ENCODE measurements around the gene CTNND2. TPM values are rescaled to one million over a fixed set of nuclear protein-coding genes. Genes with fewer than 3 reads are reported as not detected.

CTNND2 gene
- total RNA-seq, 1 donor from 2014 or later: 40.0 TPM

GRCh38 chr5:11509793-11510192, 394.5 kb downstream of the CTNND2 start:
- H3K9me3 Mint-ChIP-seq: no peaks in the 10 kb centered on the region
- H3K4me3 Mint-ChIP-seq: no peak overlapping the region
- TF ChIP-seq, protein P1, sequence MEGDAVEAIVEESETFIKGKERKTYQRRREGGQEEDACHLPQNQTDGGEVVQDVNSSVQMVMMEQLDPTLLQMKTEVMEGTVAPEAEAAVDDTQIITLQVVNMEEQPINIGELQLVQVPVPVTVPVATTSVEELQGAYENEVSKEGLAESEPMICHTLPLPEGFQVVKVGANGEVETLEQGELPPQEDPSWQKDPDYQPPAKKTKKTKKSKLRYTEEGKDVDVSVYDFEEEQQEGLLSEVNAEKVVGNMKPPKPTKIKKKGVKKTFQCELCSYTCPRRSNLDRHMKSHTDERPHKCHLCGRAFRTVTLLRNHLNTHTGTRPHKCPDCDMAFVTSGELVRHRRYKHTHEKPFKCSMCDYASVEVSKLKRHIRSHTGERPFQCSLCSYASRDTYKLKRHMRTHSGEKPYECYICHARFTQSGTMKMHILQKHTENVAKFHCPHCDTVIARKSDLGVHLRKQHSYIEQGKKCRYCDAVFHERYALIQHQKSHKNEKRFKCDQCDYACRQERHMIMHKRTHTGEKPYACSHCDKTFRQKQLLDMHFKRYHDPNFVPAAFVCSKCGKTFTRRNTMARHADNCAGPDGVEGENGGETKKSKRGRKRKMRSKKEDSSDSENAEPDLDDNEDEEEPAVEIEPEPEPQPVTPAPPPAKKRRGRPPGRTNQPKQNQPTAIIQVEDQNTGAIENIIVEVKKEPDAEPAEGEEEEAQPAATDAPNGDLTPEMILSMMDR (conservative IDR thresholded peaks at IDR 0.05): no peak
- H3K36me3 Mint-ChIP-seq (ENCODE audit: low read depth): no peaks in the 10 kb centered on the region
- H3K4me1 Mint-ChIP-seq: peaks cover 30% of the 10 kb centered on the region
- H3K27ac Mint-ChIP-seq (ENCODE audit: unreplicated experiment): no peak overlapping the region
- DNase-seq (ENCODE audit: low read depth, low spot score): no peak
- no peaks in the 10 kb centered on the region for H3K27me3 Mint-ChIP-seq (ENCODE audit: low read depth)

- no peaks in the 10 kb centered on the region for H3K27me3 Mint-ChIP-seq (ENCODE audit: low read depth)
- TF ChIP-seq, protein P1 (conservative IDR thresholded peaks at IDR 0.05): no peak
- no peak overlapping the region for H3K27ac Mint-ChIP-seq (ENCODE audit: unreplicated experiment)
- H3K36me3 Mint-ChIP-seq (ENCODE audit: low read depth): peaks cover 2% of the 10 kb centered on the region
- peaks cover 31% of the 10 kb centered on the region for H3K4me1 Mint-ChIP-seq
- no peaks in the 10 kb centered on the region for H3K9me3 Mint-ChIP-seq
- DNase-seq (ENCODE audit: low read depth, low spot score): no peak
- no peak overlapping the region for H3K4me3 Mint-ChIP-seq
Observed at GRCh38 chr5:11507156-11507910, 396.9 kb downstream of the CTNND2 start.

GRCh38 chr5:11504886-11505193, 399.4 kb downstream of the CTNND2 start:
- Mint-ChIP-seq H3K9me3 (no peaks in the 10 kb centered on the region), H3K27ac (ENCODE audit: unreplicated experiment) (no peak overlapping the region), H3K4me1 (peaks cover 22% of the 10 kb centered on the region), H3K36me3 (ENCODE audit: low read depth) (peaks cover 2% of the 10 kb centered on the region), H3K27me3 (ENCODE audit: low read depth) (no peaks in the 10 kb centered on the region), H3K4me3 (no peak overlapping the region)
- TF ChIP-seq, protein P1 (conservative IDR thresholded peaks at IDR 0.05): no peak
- no peak for DNase-seq (ENCODE audit: low read depth, low spot score)

DNA sequence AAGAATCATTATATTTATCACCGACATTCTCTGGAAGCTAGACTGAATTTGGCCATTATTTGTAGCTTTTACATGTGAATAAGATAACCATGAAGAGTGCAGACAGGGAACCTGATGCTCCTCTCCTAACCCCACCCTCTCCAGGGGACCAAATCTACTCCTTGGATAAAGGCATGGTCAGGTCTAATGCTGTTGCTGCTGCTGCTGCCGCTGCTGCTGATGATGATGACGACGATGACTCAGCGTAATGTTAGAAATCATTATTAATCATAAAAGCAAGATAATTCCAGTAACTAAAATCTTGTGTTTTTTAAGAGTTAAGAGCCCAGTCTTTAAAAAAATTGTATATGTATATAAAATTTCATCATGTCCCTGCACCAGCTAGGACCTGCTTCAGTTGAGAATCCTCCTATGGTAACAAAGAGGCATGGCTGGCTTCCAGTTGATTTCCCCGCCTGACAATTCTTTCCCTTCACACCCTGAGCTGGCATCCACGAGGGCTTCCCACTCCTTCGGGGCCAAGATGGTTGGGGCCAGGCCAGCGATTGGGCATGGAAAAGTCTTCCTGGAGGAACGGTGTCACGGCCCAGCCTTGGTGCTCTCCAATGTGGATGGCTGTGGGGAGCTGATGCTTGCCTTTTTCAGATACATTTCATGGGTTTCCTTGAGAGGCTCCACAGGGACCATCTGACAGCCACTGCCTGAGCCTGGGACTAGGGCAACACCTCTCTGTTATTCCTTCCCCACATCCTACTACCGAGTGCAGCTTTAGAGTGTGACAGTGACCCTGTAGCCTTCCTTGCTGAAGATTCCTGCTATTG, 400.0 kb downstream of the CTNND2 start:
- TF ChIP-seq, protein P1 (conservative IDR thresholded peaks at IDR 0.05): no peak
- Mint-ChIP-seq H3K27ac (ENCODE audit: unreplicated experiment) (no peak overlapping the region), H3K4me1 (peaks cover 22% of the 10 kb centered on the region), H3K4me3 (no peak overlapping the region), H3K36me3 (ENCODE audit: low read depth) (peaks cover 2% of the 10 kb centered on the region), H3K27me3 (ENCODE audit: low read depth) (no peaks in the 10 kb centered on the region), H3K9me3 (no peaks in the 10 kb centered on the region)
- DNase-seq (ENCODE audit: low read depth, low spot score): no peak

DNA sequence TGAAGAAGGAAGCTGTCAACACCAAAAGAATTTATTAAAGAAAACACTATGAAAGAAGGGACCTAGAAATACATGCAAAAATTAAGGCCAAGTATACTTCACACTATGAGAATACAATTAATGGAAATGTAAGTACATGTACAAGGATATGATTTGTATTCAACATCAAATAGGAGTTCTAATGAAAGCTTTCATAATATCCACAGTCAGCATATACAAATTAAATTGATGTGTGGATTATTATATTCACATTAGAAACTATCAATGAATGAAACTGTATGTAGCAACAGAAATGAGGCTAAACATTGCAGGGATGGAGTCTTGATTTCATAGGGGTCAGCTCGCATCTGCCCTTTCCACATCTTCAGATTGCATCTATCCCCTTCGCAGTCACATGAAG, 401.5 kb downstream of the CTNND2 start:
- DNase-seq (ENCODE audit: low read depth, low spot score): no peak
- Mint-ChIP-seq H3K9me3 (no peaks in the 10 kb centered on the region), H3K4me3 (no peak overlapping the region), H3K36me3 (ENCODE audit: low read depth) (peaks cover 2% of the 10 kb centered on the region), H3K27ac (ENCODE audit: unreplicated experiment) (no peak overlapping the region), H3K27me3 (ENCODE audit: low read depth) (no peaks in the 10 kb centered on the region), H3K4me1 (peaks cover 22% of the 10 kb centered on the region)
- TF ChIP-seq, protein P1 (conservative IDR thresholded peaks at IDR 0.05): no peak
